OCI-LY1 (cell line): ENCODE data around the gene RTL1.

Source experiments
- H2AFZ ChIP-seq: fragments of 200-600 bp; sonication (generic), shearing (Covaris generic); 2 replicates; pipeline ENCODE4 v1.6.0; 2014; ENCODE audit warnings: antibody characterized with exemption, mild to moderate bottlenecking, low read length
- H3F3A ChIP-seq: fragments of 200-600 bp; sonication (generic), shearing (Covaris generic); 2 replicates; pipeline ENCODE4 v1.6.0; 2014; ENCODE audit warnings: mild to moderate bottlenecking, antibody characterized with exemption, low read length, moderate library complexity; ENCODE audit not compliant: insufficient read depth
- H3K27ac ChIP-seq: fragments of 200-600 bp; sonication (generic); 2 replicates; pipeline ENCODE4 v1.5.1; 2014; ENCODE audit warnings: low read length, mixed run types, mild to moderate bottlenecking, low read depth; ENCODE audit not compliant: poor library complexity, severe bottlenecking
- H3K27me3 ChIP-seq: fragments of 200-600 bp; sonication (generic); 2 replicates; pipeline ENCODE4 v1.6.0; 2014; ENCODE audit warnings: antibody characterized with exemption, mild to moderate bottlenecking, low read length, moderate library complexity; ENCODE audit not compliant: insufficient read depth
- H3K36me3 ChIP-seq: fragments of 200-600 bp; sonication (generic); 2 replicates; pipeline ENCODE4 v1.6.1; 2014; ENCODE audit warnings: mild to moderate bottlenecking, antibody characterized with exemption, low read length, moderate library complexity, mixed read lengths; ENCODE audit not compliant: insufficient read depth
- H3K4me1 ChIP-seq: fragments of 200-600 bp; sonication (generic); 2 replicates; pipeline ENCODE4 v1.5.1; 2014; ENCODE audit warnings: mild to moderate bottlenecking, low read length, moderate library complexity; ENCODE audit not compliant: insufficient read depth, severe bottlenecking
- H3K4me2 ChIP-seq: fragments of 200-600 bp; sonication (generic), shearing (Covaris generic); 2 replicates; pipeline ENCODE4 v1.6.1; 2014; ENCODE audit warnings: low read length
- H3K4me3 ChIP-seq: fragments of 200-600 bp; sonication (generic); 2 replicates; pipeline ENCODE4 v1.5.1; 2014; ENCODE audit warnings: low read length, low read depth, mild to moderate bottlenecking, mixed read lengths; ENCODE audit not compliant: poor library complexity, severe bottlenecking
- H3K79me2 ChIP-seq: fragments of 200-600 bp; shearing (Covaris generic); 2 replicates; pipeline ENCODE4 v1.6.1; 2016; ENCODE audit warnings: mixed run types, low read length, mixed read lengths; ENCODE audit not compliant: insufficient read depth
- H3K9ac ChIP-seq: fragments of 200-600 bp; sonication (generic), shearing (Covaris generic); 2 replicates; pipeline ENCODE4 v1.6.1; 2014; ENCODE audit warnings: mild to moderate bottlenecking, low read length, mixed read lengths
- H3K9me2 ChIP-seq: fragments of 200-600 bp; sonication (generic), shearing (Covaris generic); 2 replicates; pipeline ENCODE4 v1.6.1; 2014; ENCODE audit warnings: low read depth, mild to moderate bottlenecking, low read length, mixed read lengths
- H3K9me3 ChIP-seq: fragments of 200-600 bp; shearing (Covaris generic); 2 replicates; pipeline ENCODE4 v1.6.1; 2014; ENCODE audit warnings: low read length, mixed read lengths
- H4K20me1 ChIP-seq: fragments of 200-600 bp; sonication (generic), shearing (Covaris generic); 2 replicates; pipeline ENCODE4 v1.6.0; 2016; ENCODE audit warnings: mild to moderate bottlenecking, low read length; ENCODE audit not compliant: insufficient read depth
- CTCF ChIP-seq: fragments of 200-600 bp; sonication (generic), shearing (Covaris generic); IDR thresholded peaks from 2 replicates; pipeline ENCODE4 v1.5.1; 2017; ENCODE audit warnings: mild to moderate bottlenecking, antibody characterized with exemption, low read length, moderate library complexity, mixed read lengths
- EZH2 ChIP-seq: fragments of 200-600 bp; sonication (generic), shearing (Covaris generic); IDR thresholded peaks from 2 replicates; pipeline ENCODE4 v1.8.0; 2017; ENCODE audit warnings: borderline replicate concordance, mixed run types, mild to moderate bottlenecking, antibody characterized with exemption, low read length, moderate library complexity, mixed read lengths

The RTL1 gene

GRCh38 chr14:100859781-100860180 lies 43.7 kb downstream of the RTL1 start:
- Histone ChIP-seq H3K27me3 (peaks cover 1% of the 10 kb centered on the region; the same call in 1 of the 2 replicates), H3K9me3 (no peaks in the 10 kb centered on the region), H2AFZ (no peak overlapping the region), H3K4me1 (no peaks in the 10 kb centered on the region), H3K4me3 (no peak overlapping the region), H3K27ac (no peak overlapping the region), H4K20me1 (no peaks in the 10 kb centered on the region), H3K4me2 (no peak overlapping the region), H3K9ac (no peak overlapping the region), H3F3A (no peaks in the 10 kb centered on the region), H3K36me3 (no peaks in the 10 kb centered on the region), H3K9me2 (no peaks in the 10 kb centered on the region), H3K79me2 (no peaks in the 10 kb centered on the region)
- no peak for TF ChIP-seq EZH2
- no peak for TF ChIP-seq CTCF

- no peaks in the 10 kb centered on the region for H3K4me1 ChIP-seq
- no peak overlapping the region for H3K9ac ChIP-seq
- no peak overlapping the region for H3K4me2 ChIP-seq
- no peaks in the 10 kb centered on the region for H3F3A ChIP-seq
- peaks cover 3% of the 10 kb centered on the region; the same call in 1 of the 2 replicates for H3K27me3 ChIP-seq
- no peaks in the 10 kb centered on the region for H3K79me2 ChIP-seq
- no peaks in the 10 kb centered on the region for H3K9me2 ChIP-seq
- no peaks in the 10 kb centered on the region for H3K36me3 ChIP-seq
- H3K4me3 ChIP-seq: no peak overlapping the region
- no peak overlapping the region for H3K27ac ChIP-seq
- no peak for TF ChIP-seq EZH2
- TF ChIP-seq CTCF: no peak
- no peak overlapping the region for H2AFZ ChIP-seq
- no peaks in the 10 kb centered on the region for H4K20me1 ChIP-seq
- no peaks in the 10 kb centered on the region for H3K9me3 ChIP-seq
Observed at GRCh38 chr14:100858838-100859220, 44.7 kb downstream of the RTL1 start.

- Histone ChIP-seq H3K9me2 (no peaks in the 10 kb centered on the region), H3K4me3 (no peak overlapping the region), H3K79me2 (no peaks in the 10 kb centered on the region), H3K4me2 (no peak overlapping the region), H3K36me3 (no peaks in the 10 kb centered on the region), H2AFZ (no peak overlapping the region), H3K9me3 (no peaks in the 10 kb centered on the region), H3K27ac (no peak overlapping the region), H3F3A (no peaks in the 10 kb centered on the region), H4K20me1 (no peaks in the 10 kb centered on the region), H3K27me3 (peaks cover 3% of the 10 kb centered on the region; the same call in 1 of the 2 replicates), H3K9ac (no peak overlapping the region), H3K4me1 (no peaks in the 10 kb centered on the region)
- no peak for TF ChIP-seq EZH2
- TF ChIP-seq CTCF: no peak
Observed at GRCh38 chr14:100857923-100858837, 45.3 kb downstream of the RTL1 start.
